Esophagus (tissue), 2 donors: Measurements from ENCODE around the gene DNAAF8. TPM values are rescaled to one million over a fixed set of nuclear protein-coding genes. Genes with fewer than 3 reads are reported as not detected.

ENCODE experiments used
- H3K27ac ChIP-seq, 2 donors: one replicate each; pipeline ENCODE4 v1.5.1; 2013; ENCODE audit warnings: low read depth in 2 of 2, mild to moderate bottlenecking in 2 of 2, inconsistent platforms in 1 of 2, low read length in 1 of 2, moderate library complexity in 1 of 2
- H3K27me3 ChIP-seq, 2 donors: one replicate each; pipeline ENCODE4 v1.6.1; 2013; ENCODE audit warnings: low read length in 2 of 2, control low read depth in 1 of 2, mild to moderate bottlenecking in 1 of 2; ENCODE audit not compliant: insufficient read depth in 2 of 2, control insufficient read depth in 1 of 2
- H3K36me3 ChIP-seq, 2 donors: one replicate each; pipeline ENCODE4 v1.6.1; 2013; ENCODE audit warnings: low read length in 1 of 2; ENCODE audit not compliant: control insufficient read depth in 2 of 2, insufficient read depth in 2 of 2
- H3K4me1 ChIP-seq, 2 donors: one replicate each; pipeline ENCODE4 v1.6.1; 2013; ENCODE audit warnings: low read length in 1 of 2; ENCODE audit not compliant: control insufficient read depth in 2 of 2, insufficient read depth in 2 of 2
- H3K4me3 ChIP-seq, 2 donors: one replicate each; pipeline ENCODE4 v1.5.1; 2013; ENCODE audit warnings: low read length in 2 of 2, mild to moderate bottlenecking in 2 of 2, low read depth in 1 of 2, moderate library complexity in 1 of 2
- H3K9me3 ChIP-seq, 2 donors: one replicate each; pipeline ENCODE4 v1.6.1; 2013; ENCODE audit warnings: mild to moderate bottlenecking in 2 of 2, low read depth in 1 of 2, low read length in 1 of 2, moderate library complexity in 1 of 2; ENCODE audit not compliant: control insufficient read depth in 2 of 2, insufficient read depth in 1 of 2
- WGBS, 2 donors: extraction: QIAGEN DNeasy Blood & Tissue Kit; methylation state at CpG; one replicate each; pipeline ENCODE4 v1.1.7; 2013; 5-methylcytosine and 5-hydroxymethylcytosine counted together
- polyA plus RNA-seq, 2 donors: library from polyadenylated mRNA; stranded (reverse); fragments of 200-250 nt; gene quantifications; one replicate each; pipeline ENCODE4 v1.2.3, GENCODE V29; 2013
- donor health status: healthy with polysubstance abuse.
- donor health status: Bipolar disorder and iron deficiency.

Gene DNAAF8
- polyA plus RNA-seq, 2 donors: 0.39 to 0.81 TPM

DNA sequence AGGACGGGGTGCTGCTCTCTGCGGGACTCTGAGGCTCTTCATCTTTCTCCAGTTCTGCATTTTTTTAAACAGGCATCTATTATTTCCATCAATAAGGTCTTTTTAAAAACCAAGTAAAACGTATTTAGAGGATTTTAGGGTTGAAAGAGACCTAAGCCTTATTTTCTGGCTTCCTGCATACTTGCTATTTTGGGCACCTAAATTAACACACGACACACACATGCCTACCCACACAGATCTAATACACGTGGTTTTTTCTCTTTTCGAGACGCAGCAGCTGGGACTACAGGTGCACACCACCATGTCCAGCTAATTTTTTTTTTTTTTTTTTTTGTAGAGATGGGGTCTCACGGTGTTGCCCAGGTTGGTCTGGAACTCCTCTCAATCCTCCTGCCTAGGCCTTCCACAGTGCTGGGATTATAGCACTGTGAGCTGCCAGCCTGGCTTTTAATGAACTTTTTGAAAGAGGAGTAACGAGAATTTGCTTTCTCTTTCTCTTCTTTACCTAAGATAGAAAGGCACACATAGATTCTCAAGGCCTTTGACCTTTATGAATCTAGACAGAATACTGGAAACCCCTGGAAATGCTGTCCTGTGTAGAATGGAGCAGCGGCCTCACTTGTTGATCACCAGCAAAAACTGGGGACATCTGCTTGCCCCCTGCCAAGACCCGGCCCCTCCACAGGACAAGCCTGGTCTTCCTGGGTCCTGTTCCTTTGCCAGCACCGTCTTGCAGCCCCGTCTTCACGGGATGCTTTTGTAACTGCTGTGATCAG is 13.8 kb downstream of the DNAAF8 start:
- Histone ChIP-seq H3K36me3 (peaks cover 6 to 23% of the 10 kb centered on the region in 2 donors), H3K4me1 (peaks cover 0 to 7% of the 10 kb centered on the region in 2 donors), H3K27me3 (no peaks in the 10 kb centered on the region), H3K27ac (no peak overlapping the region), H3K9me3 (no peaks in the 10 kb centered on the region), H3K4me3 (no peak overlapping the region)
- WGBS, 2 donors: 69 to 71% methylated on average over 14 of the region's 14 CpGs

DNA sequence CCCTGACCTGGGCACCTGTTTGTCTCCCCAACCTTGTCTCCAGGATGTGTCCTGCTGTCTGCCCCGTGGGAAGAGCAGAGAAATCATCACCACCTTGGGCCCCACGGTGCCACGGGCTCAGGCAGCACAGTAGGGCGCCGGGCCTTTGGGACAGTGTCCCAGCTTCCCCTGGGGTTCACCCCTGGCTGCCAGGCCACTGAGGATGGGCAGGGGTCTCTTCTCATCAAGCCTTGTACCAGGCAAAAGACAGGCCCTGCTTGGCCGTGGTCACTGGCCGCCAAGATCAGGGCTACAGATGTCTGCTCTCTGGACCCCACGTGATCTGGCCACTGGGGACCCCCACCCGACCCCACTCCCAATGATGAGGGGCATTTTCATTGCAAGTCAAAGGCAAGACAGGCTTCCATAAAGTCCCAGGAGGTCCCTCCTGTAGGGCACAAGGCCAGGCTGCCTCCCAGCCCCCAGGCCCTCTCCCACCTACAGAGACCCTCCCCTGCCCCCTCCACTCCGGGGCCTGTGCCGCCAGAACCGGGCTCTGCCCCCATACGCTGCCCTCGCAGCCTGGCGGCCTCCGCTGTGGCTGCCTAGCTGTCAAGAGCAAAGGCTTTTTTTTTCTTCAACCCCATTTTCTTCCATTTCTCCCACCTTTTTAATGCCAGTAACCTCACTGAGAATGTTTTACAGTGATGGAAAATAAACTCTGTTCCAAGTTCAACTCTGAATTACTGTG is 14.5 kb downstream of the DNAAF8 start:
- H3K36me3 ChIP-seq: peaks cover 6 to 30% of the 10 kb centered on the region in 2 donors
- H3K27me3 ChIP-seq: no peaks in the 10 kb centered on the region
- WGBS, 2 donors: 87 to 89% methylated on average over 16 of the region's 16 CpGs
- no peak overlapping the region for H3K27ac ChIP-seq
- no peaks in the 10 kb centered on the region for H3K9me3 ChIP-seq
- H3K4me1 ChIP-seq: peaks cover 0 to 4% of the 10 kb centered on the region in 2 donors
- H3K4me3 ChIP-seq: no peak overlapping the region

DNA sequence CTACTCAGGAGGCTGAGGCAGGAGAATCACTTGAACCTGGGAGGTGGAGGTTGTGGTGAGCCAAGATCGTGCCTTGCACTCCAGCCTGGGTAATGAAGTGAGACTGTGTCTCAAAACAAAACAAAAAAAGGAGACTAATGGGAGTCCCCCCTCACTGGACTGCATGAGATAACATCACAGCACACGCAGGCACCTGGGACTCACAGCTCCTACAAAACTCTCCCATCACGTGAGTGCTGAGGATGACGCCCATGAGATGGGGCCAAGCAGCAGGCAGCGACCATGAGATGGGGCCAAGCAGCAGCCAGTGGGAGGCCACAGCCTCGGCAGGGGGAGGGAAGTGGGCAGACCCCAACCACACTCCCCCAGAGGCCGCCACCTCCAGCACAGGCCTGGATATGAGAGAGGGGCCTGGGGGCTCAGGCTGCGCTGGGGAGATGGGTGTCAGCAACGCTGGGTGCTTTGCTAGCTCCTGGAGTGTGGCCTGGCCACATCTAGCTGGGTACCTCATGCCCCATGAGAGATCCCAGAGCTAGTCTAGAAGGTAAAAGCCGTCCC is 15.4 kb downstream of the DNAAF8 start:
- 86 to 87% methylated on average over 10 of the region's 10 CpGs for WGBS, 2 donors
- H3K36me3 ChIP-seq: peaks cover 6 to 33% of the 10 kb centered on the region in 2 donors
- H3K27ac ChIP-seq: no peak overlapping the region
- no peaks in the 10 kb centered on the region for H3K27me3 ChIP-seq
- no peak overlapping the region for H3K4me3 ChIP-seq
- peaks cover 0 to 4% of the 10 kb centered on the region in 2 donors for H3K4me1 ChIP-seq
- peaks cover 0 to under 1% of the 10 kb centered on the region in 2 donors for H3K9me3 ChIP-seq

DNA sequence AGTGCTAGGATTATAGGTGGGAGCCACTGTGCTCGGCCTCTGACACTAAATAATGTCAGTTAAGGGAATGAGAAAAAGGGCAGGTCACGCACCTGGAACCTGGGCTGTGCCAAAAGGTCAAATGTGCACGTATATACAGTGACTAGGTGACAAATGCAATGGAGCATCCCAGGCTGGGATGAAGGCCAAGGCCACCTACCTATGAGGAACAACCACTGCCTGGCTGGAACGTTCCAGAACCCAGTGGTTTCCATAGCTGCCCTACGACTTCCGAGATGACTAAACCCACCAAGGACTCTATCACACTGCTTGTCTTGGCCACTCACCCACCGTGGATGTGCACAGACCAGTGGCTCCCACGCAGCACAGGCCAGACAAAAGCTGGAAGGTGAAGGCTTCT is 16.6 kb downstream of the DNAAF8 start:
- Histone ChIP-seq H3K36me3 (peaks cover 6 to 37% of the 10 kb centered on the region in 2 donors), H3K4me1 (peaks cover 0 to 4% of the 10 kb centered on the region in 2 donors), H3K27me3 (no peaks in the 10 kb centered on the region), H3K9me3 (peaks cover 0 to 2% of the 10 kb centered on the region in 2 donors), H3K27ac (no peak overlapping the region), H3K4me3 (no peak overlapping the region)
- 79 to 81% methylated on average over 8 of the region's 8 CpGs for WGBS, 2 donors

DNA sequence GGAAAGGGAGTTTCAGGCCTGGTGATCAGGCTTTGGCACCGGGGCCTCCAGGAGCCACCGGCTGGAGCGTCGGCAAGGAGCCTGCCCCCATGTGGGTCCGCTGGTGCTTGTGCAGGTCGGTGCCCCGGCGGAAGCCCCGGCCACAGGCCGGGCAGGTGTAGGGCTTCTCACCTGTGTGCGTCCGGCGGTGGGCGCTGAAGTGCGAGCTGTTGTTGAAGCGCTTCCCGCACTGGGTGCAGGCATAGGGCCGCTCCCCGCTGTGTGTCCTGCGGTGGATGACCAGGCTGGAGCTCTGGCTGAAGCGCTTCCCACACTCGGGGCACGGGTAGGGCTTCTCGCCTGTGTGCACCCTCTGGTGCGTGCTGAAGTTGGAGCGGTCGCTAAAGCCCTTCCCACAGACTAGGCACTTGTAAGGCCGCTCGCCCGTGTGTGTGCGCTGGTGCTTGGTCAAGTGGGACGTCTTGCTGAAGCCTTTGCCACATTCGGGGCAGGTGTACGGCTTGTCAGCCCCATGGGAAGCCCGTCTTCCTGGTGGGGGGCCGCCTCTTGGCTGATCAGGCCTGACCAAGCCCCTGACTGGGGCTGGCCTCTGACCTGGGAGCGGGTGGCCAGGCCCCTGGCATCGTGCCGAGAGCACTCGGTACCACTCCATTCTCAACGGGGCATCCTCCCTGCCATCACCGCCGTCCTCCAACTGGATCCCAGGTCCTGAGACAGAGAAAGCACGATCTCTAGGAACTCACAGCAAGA is 18.2 kb downstream of the DNAAF8 start:
- 95 to 96% methylated on average over 40 to 44 of the region's 44 CpGs for WGBS, 2 donors
- Histone ChIP-seq H3K36me3 (peaks cover 6 to 38% of the 10 kb centered on the region in 2 donors), H3K9me3 (peaks cover 0 to 2% of the 10 kb centered on the region in 2 donors), H3K4me1 (no peaks in the 10 kb centered on the region), H3K4me3 (no peak overlapping the region), H3K27ac (no peak overlapping the region), H3K27me3 (no peaks in the 10 kb centered on the region)

DNA sequence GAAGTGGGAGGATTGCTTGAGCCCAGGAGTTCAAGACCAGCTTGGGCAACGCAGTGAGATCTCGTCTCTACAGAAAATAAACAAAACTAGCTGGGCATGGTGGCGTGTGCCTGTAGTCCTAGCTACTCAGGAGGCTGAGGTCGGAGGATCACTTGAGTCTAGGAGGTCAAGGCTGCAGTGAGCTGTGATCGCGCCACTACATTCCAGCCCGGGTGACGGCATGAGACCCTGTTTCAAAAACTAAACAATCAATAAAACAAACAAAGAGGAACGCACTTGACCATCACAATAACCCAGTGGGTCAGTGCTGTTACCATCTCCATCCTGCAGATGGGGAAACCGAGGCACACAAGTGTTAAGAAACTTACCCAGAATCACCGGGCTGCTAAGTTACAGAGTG is 18.9 kb downstream of the DNAAF8 start:
- no peak overlapping the region for H3K4me3 ChIP-seq
- H3K27me3 ChIP-seq: no peaks in the 10 kb centered on the region
- H3K36me3 ChIP-seq: peaks cover 7 to 41% of the 10 kb centered on the region in 2 donors
- H3K27ac ChIP-seq: no peak overlapping the region
- WGBS, 2 donors: 92 to 94% methylated on average over 11 of the region's 11 CpGs
- H3K4me1 ChIP-seq: no peaks in the 10 kb centered on the region
- H3K9me3 ChIP-seq: peaks cover 0 to 2% of the 10 kb centered on the region in 2 donors

DNA sequence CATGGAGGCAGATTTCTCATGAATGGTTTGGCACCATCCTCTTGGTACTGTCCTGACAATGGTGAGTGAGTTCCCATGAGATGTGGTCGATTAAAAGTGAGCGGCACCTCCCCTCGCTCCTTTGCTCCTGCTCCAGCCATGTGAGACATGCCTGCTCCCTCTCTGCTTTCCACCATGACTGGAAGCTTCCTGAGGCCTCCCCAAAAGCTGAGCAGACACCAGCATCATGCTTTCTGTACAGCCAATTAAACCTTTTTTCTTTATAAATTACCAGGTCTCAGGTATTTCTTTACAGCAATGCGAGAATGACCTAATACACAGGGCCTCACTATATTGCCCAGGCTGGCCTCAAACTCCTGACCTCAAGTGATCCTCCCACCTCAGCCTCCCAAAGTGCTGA is 20.5 kb downstream of the DNAAF8 start:
- Histone ChIP-seq H3K27ac (no peak overlapping the region), H3K4me3 (no peak overlapping the region), H3K9me3 (peaks cover 0 to 2% of the 10 kb centered on the region in 2 donors), H3K4me1 (no peaks in the 10 kb centered on the region), H3K27me3 (no peaks in the 10 kb centered on the region), H3K36me3 (peaks cover 10 to 47% of the 10 kb centered on the region in 2 donors)
- WGBS, 2 donors: 99 to 100% methylated on average over 4 of the region's 4 CpGs

DNA sequence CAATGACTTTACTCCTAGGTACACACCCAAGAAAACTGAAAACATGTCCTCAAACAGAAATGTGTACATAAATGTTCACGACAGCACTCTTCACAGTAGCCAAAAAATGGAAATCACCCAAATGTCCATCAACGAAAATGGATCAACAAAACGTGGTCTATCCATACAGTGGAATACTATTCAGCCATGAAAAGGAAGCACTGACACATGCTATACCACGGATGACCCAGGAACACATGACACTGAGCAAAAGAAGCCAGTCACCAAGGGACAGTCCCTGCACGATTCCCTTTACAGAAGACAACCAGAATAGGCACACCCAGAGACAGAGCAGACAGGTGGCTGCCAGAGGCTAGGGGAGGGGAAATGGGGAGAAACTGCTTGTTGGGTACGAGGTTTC is 21.4 kb downstream of the DNAAF8 start:
- Histone ChIP-seq H3K27me3 (no peaks in the 10 kb centered on the region), H3K9me3 (peaks cover 0 to 2% of the 10 kb centered on the region in 2 donors), H3K4me3 (no peak overlapping the region), H3K27ac (no peak overlapping the region), H3K36me3 (peaks cover 11 to 55% of the 10 kb centered on the region in 2 donors), H3K4me1 (no peaks in the 10 kb centered on the region)
- 96% methylated on average over 6 of the region's 6 CpGs for WGBS, 2 donors

DNA sequence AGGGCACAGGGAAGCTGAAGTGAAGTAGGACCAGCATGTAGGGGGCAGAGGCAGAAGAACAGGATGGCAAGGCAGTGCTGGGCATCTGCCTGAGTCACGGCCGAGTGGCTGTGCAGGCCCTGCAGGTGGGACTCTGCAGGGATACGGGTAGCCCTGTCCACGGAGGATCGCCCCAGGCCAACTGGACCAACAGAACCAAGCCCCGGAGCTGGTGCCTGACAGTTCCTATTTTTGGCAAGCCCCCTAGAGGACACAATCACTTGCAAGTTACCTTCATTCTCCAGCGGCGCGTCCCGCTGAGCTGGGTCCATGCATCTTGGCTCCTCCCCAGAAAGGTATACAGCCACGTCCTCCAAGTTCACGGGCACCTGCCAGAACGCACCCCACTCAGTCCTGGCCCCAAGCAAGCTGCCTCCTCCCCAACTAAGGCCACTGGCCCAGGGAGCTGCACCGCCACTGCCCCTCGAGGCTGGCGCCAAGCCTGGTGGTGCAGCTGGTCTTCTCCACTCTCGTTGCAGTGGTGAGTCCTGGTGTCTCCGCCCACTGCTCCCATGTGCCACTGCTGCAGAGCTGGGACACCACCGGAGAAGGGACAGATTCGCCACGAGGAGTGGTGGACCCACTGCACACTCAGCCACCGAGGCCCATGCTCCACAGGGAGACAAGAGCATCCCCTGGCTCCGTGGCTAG is 26.0 kb downstream of the DNAAF8 start:
- Histone ChIP-seq H3K36me3 (peaks cover 10 to 45% of the 10 kb centered on the region in 2 donors), H3K4me3 (no peak overlapping the region), H3K4me1 (peaks cover 0 to 1% of the 10 kb centered on the region in 2 donors), H3K27me3 (no peaks in the 10 kb centered on the region), H3K9me3 (no peaks in the 10 kb centered on the region), H3K27ac (no peak overlapping the region)
- 90 to 91% methylated on average over 23 of the region's 23 CpGs for whole genome bisulfite sequencing, 2 donors
